K562 (cell line): ENCODE results near the gene BEST4. TPM values are rescaled to one million over a fixed set of nuclear protein-coding genes. Genes with fewer than 3 reads are reported as not detected.

Experiments
- ATAC-seq: fragments of 200-7000 bp; cut with Tn5 transposase; 3 replicates; pipeline ENCODE4 v1.9.1; 2020; ENCODE audit warnings: moderate library complexity
- BruUV-seq: library from RNA; stranded (reverse); fragments of 400-500 nt; replicated peaks from 2 replicates; lab custom pipeline; 2021; lab: Mats Ljungman, UMichigan
- CTCF ChIA-PET: fragments of 300-600 bp; formaldehyde crosslinking; extraction: SDS; loops from one replicate; lab custom pipeline; 2021; ENCODE audit warnings: low intra/inter-chr PET ratio; lab: Yijun Ruan, JAX
- POLR2A ChIA-PET: fragments of 300-600, 350-650 bp; sonication (Branson Sonifier 250); formaldehyde crosslinking; extraction: SDS; loops from one replicate; lab custom pipeline; 2021; ENCODE audit warnings: antibody characterized with exemption, inconsistent platforms; lab: Yijun Ruan, JAX
- DNase-seq, 4 experiments: peaks; one replicate each; pipeline versions ENCODE4 v3.0.0 to v3.0.0-alpha.2; 2011 to 2018; ENCODE audit warnings: low spot score in 3 of 4, mixed read lengths in 3 of 4; ENCODE audit errors: extremely low read depth in 1 of 4
- FAIRE-seq: peaks from 2 replicates; lab custom pipeline; 2011; peaks lifted over from hg19 to GRCh38; lab: Jason Lieb, UNC
- H2AFZ ChIP-seq: 2 replicates; pipeline ENCODE4 v1.6.0; 2011; ENCODE audit warnings: low read depth, low read length, control low read depth, inconsistent platforms
- H3K27ac ChIP-seq: fragments of 200-600 bp; 3 replicates; pipeline ENCODE4 v1.8.0; 2011; ENCODE audit warnings: low read depth, mild to moderate bottlenecking, control low read depth, inconsistent platforms, low read length, moderate library complexity, mixed read lengths; ENCODE audit errors: extremely low read depth
- H3K27me3 ChIP-seq, 2 experiments: fragments of 300-600 bp in 1 of 2; 2 replicates in 1 of 2; 3 replicates in 1 of 2; pipeline versions ENCODE4 v1.6.0 to v1.8.0; 2011; ENCODE audit warnings: inconsistent platforms in 2 of 2, low read length in 2 of 2, mild to moderate bottlenecking in 1 of 2, mixed read lengths in 1 of 2, moderate library complexity in 1 of 2; ENCODE audit not compliant: control insufficient read depth in 2 of 2, insufficient read depth in 2 of 2
- H3K36me3 ChIP-seq: fragments of 300-600 bp; 3 replicates; pipeline ENCODE4 v1.8.0; 2011; ENCODE audit warnings: mild to moderate bottlenecking, low read length, inconsistent platforms; ENCODE audit not compliant: control insufficient read depth, insufficient read depth
- H3K4me1 ChIP-seq, 2 experiments: fragments of 200-600 bp in 1 of 2; replicated peaks in 1 of 2; 2 replicates in 1 of 2; 3 replicates in 1 of 2; pipeline versions ENCODE4 v1.5.1 to v1.8.0; 2011; ENCODE audit warnings: inconsistent platforms in 2 of 2, low read length in 2 of 2, mild to moderate bottlenecking in 1 of 2, mixed read lengths in 1 of 2, moderate library complexity in 1 of 2; ENCODE audit not compliant: control insufficient read depth in 2 of 2, insufficient read depth in 2 of 2
- H3K4me2 ChIP-seq: 2 replicates; pipeline ENCODE4 v1.6.1; 2011; ENCODE audit warnings: low read length, control low read depth, inconsistent platforms, mixed read lengths; ENCODE audit not compliant: insufficient read depth
- H3K4me3 ChIP-seq: fragments of 200-600 bp; sonication (generic), shearing (Covaris generic); 2 replicates; pipeline ENCODE4 v1.5.1; 2016; ENCODE audit warnings: control low read depth, inconsistent platforms
- H3K79me2 ChIP-seq: fragments of 200-600 bp; 3 replicates; pipeline ENCODE4 v1.8.0; 2011; ENCODE audit warnings: low read length, inconsistent platforms; ENCODE audit not compliant: control insufficient read depth, insufficient read depth
- H3K9ac ChIP-seq, 2 experiments: 2 replicates each; pipeline versions ENCODE4 v1.6.0 to v1.6.1; 2011; ENCODE audit warnings: low read depth in 2 of 2, low read length in 2 of 2, control low read depth in 1 of 2, inconsistent platforms in 1 of 2, mild to moderate bottlenecking in 1 of 2, mixed read lengths in 1 of 2; ENCODE audit not compliant: insufficient read depth in 1 of 2
- H3K9me1 ChIP-seq: one replicate; pipeline ENCODE4 v1.6.0; 2011; ENCODE audit warnings: inconsistent platforms, mild to moderate bottlenecking, low read length, moderate library complexity; ENCODE audit not compliant: control insufficient read depth, insufficient read depth
- H3K9me3 ChIP-seq: replicated peaks from 2 replicates; pipeline ENCODE4 v1.5.1; 2011; ENCODE audit warnings: low read depth, low read length, inconsistent platforms; ENCODE audit not compliant: control insufficient read depth, insufficient read depth
- H4K20me1 ChIP-seq: replicated peaks from 2 replicates; pipeline ENCODE4 v1.6.1; 2011; ENCODE audit warnings: low read length, inconsistent platforms, mixed read lengths; ENCODE audit not compliant: control insufficient read depth, insufficient read depth
- CBX3 ChIP-seq, 2 experiments: IDR thresholded peaks; 1 replicate in 1 of 2; 2 replicates in 1 of 2; pipeline ENCODE4 v1.6.1; 2012; ENCODE audit warnings: inconsistent platforms in 2 of 2, low read length in 2 of 2, borderline replicate concordance in 1 of 2, control low read depth in 1 of 2
- HNRNPL ChIP-seq: fragments of 200-400 bp; formaldehyde crosslinking; IDR thresholded peaks from 2 replicates; pipeline ENCODE4 v1.6.1; 2017; ENCODE audit warnings: low read depth, mild to moderate bottlenecking, low read length
- NFE2 ChIP-seq: IDR thresholded peaks from 2 replicates; pipeline ENCODE4 v1.6.1; 2014; ENCODE audit warnings: antibody characterized with exemption, low read depth
- NFXL1 ChIP-seq: fragments of 450-650 bp; formaldehyde crosslinking; IDR thresholded peaks from 2 replicates; pipeline ENCODE4 v1.4.0; 2021; ENCODE audit warnings: mild to moderate bottlenecking
- POLR2G ChIP-seq: fragments of 200-400 bp; formaldehyde crosslinking; IDR thresholded peaks from 2 replicates; pipeline ENCODE4 v1.6.1; 2017; ENCODE audit warnings: low read depth, mild to moderate bottlenecking, antibody characterized with exemption, low read length, moderate library complexity
- PTBP1 ChIP-seq: fragments of 200-400 bp; formaldehyde crosslinking; IDR thresholded peaks from 2 replicates; pipeline ENCODE4 v1.6.1; 2017; ENCODE audit warnings: low read depth, low read length
- RBFOX2 ChIP-seq: fragments of 200-400 bp; formaldehyde crosslinking; IDR thresholded peaks from 2 replicates; pipeline ENCODE4 v1.6.1; 2017; ENCODE audit warnings: low read depth, mild to moderate bottlenecking, low read length, moderate library complexity
- SREBF1 ChIP-seq: fragments of 150-350 bp; IDR thresholded peaks from 2 replicates; pipeline ENCODE4 v1.6.1; 2014; ENCODE audit warnings: antibody characterized with exemption, low read depth, low read length, borderline replicate concordance
- ZNF75A ChIP-seq: fragments of 450-650 bp; formaldehyde crosslinking; IDR thresholded peaks from 2 replicates; pipeline ENCODE4 v1.4.0; 2020; ENCODE audit warnings: mild to moderate bottlenecking
- WGBS: fragments of 100-300 bp; shearing (Covaris generic); methylation state at CpG from one replicate; pipeline ENCODE4 v1.1.6; 2016; ENCODE audit warnings: low coverage, mixed read lengths; ENCODE audit not compliant: insufficient coverage; ENCODE audit errors: missing lambda C conversion rate; 5-methylcytosine and 5-hydroxymethylcytosine counted together
- in situ Hi-C: fragments of 300-500 bp; cut with MboI; formaldehyde crosslinking; loops from 4 replicates; pipeline ENCODE4 v1.15.0; 2018; ENCODE audit warnings: inconsistent platforms, mixed read lengths
- intact Hi-C: fragments of 100-400 bp; cut with micrococcal nuclease; formaldehyde crosslinking; loops from 2 replicates; pipeline ENCODE4 v1.14.2; 2022
- polyA plus RNA-seq, 8 experiments: library from polyadenylated mRNA; depleted of rRNA in 4 of 8; stranded (reverse) in 5 of 8; unstranded in 3 of 8; fragments of >200 nt; fragmentation: Nextera tagmentation in 2 of 8; fragmentation: Illumina TruSeq in 1 of 8; extraction: Ambion mirVana in 2 of 8; extraction: Trizol in 1 of 8; gene quantifications; 2 replicates each; pipeline versions ENCODE4 v1.2.1 to v1.2.3, GENCODE V29; 2011 to 2014; ENCODE audit warnings: inconsistent platforms in 1 of 8, missing spikeins in 1 of 8
- total RNA-seq, 7 experiments: library from RNA; depleted of rRNA in 6 of 7; stranded (reverse); fragments of >200 nt in 6 of 7; fragmentation: Illumina TruSeq in 2 of 7; extraction: Trizol in 2 of 7; gene quantifications; 2 replicates each; pipeline versions ENCODE4 v1.2.1 to v1.2.3, GENCODE V29; 2011 to 2021; ENCODE audit warnings: low replicate concordance in 1 of 7
- TF ChIP-seq, protein P1 (sequence below): sonication (generic); formaldehyde crosslinking; IDR thresholded peaks from 2 replicates; pipeline ENCODE4 v1.8.1; 2023; ENCODE audit warnings: mild to moderate bottlenecking, missing genetic modification reagents
- TF ChIP-seq, protein P2 (sequence below): fragments of 250-450 bp; sonication (Bioruptor Pico); IDR thresholded peaks from 2 replicates; pipeline ENCODE4 v1.5.0; 2020; ENCODE audit warnings: mild to moderate bottlenecking, borderline replicate concordance

BEST4 gene
- total and polyA plus RNA-seq, 9 of the 15 experiments (the other 6 are each of a cell fraction or from before 2014, with no cell fraction given): 0.07 to 0.11 TPM; not detected in 7

DNA sequence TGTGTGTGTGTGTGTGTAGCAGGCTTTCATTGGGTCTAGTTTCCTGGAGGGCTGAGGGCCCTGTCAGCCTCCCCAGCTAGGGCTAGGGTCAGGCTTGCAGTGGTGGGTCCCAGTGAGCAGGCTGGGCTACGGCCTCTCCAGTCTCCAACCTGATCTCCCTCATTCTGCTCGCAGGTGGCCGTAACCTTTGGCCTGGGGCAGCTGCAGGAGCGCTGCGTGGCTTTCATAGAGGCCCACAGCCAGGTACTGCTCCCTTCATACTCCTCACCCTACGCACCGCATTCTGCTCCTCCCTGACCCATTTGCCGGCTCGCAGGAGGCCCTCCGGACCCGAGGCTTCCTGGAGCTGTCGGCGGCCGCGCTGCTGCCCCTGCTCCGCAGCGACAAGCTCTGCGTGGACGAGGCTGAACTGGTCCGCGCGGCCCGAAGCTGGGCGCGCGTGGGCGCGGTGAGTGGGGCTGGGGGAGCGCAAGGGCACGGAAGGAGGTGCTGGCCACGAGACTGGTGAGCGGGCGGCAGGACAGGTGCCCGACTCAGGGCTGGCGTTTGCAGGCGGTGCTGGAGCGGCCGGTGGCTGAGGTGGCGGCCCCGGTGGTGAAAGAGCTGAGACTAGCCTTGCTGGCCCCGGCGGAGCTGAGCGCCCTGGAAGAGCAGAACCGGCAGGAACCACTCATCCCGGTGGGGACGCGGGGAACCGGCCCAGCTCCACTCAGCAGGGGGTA, 25.0 kb upstream of the BEST4 start:
- Histone ChIP-seq H3K27me3 (no peaks in the 10 kb centered on the region), H3K4me2 (no peak overlapping the region), H3K4me3 (no peak overlapping the region), H3K27ac (no peak overlapping the region), H3K9ac (peak overlapping the region in 1 of 2 experiments; percentile 64; a peak in 2 of 4 replicates), H3K4me1 (peaks cover 40 to 45% of the 10 kb centered on the region in 2 experiments), H2AFZ (no peak overlapping the region), H3K9me1 (peaks cover 6% of the 10 kb centered on the region), H3K9me3 (no peaks in the 10 kb centered on the region; the same call in 1 of the 2 replicates), H3K36me3 (no peaks in the 10 kb centered on the region), H4K20me1 (no peaks in the 10 kb centered on the region), H3K79me2 (peaks cover 13% of the 10 kb centered on the region; the same call in 1 of the 3 replicates)
- CTCF ChIA-PET: no interaction called here
- in situ Hi-C loops: no loop called here
- intact Hi-C loops: no loop called here
- ATAC-seq (no peak), DNase-seq (no peak), FAIRE-seq (no peak)
- no TSS peak for BruUV-seq
- 90% methylated on average over 42 of the region's 48 CpGs for WGBS
- POLR2A ChIA-PET: interaction anchor here (0.6 to 16.9 kb wide), 8 partner anchors 6 to 91 kb away, joined by 3 to 594 read pairs (median 4); partner anchors contain the start of gene RPS8
- TF ChIP-seq RBFOX2 (peak; percentile 42), POLR2G (peak; percentile 42; the same call in 1 of the 2 replicates), PTBP1 (no peak), HNRNPL (peak; percentile 22; the same call in 1 of the 2 replicates), NFXL1 (CRISPR knock-in tag) (no peak), ZNF75A (CRISPR knock-in tag) (no peak), NFE2 (no peak), SREBF1 (no peak), CBX3 (IDR thresholded peaks at IDR 0.05; ENCODE audit: borderline replicate concordance in 1 of 2, low read length in 2 of 2) (no peak)
- TF ChIP-seq, protein P1, sequence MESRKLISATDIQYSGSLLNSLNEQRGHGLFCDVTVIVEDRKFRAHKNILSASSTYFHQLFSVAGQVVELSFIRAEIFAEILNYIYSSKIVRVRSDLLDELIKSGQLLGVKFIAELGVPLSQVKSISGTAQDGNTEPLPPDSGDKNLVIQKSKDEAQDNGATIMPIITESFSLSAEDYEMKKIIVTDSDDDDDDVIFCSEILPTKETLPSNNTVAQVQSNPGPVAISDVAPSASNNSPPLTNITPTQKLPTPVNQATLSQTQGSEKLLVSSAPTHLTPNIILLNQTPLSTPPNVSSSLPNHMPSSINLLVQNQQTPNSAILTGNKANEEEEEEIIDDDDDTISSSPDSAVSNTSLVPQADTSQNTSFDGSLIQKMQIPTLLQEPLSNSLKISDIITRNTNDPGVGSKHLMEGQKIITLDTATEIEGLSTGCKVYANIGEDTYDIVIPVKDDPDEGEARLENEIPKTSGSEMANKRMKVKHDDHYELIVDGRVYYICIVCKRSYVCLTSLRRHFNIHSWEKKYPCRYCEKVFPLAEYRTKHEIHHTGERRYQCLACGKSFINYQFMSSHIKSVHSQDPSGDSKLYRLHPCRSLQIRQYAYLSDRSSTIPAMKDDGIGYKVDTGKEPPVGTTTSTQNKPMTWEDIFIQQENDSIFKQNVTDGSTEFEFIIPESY (CRISPR knock-in tag): peak; percentile 86
- TF ChIP-seq, protein P2, sequence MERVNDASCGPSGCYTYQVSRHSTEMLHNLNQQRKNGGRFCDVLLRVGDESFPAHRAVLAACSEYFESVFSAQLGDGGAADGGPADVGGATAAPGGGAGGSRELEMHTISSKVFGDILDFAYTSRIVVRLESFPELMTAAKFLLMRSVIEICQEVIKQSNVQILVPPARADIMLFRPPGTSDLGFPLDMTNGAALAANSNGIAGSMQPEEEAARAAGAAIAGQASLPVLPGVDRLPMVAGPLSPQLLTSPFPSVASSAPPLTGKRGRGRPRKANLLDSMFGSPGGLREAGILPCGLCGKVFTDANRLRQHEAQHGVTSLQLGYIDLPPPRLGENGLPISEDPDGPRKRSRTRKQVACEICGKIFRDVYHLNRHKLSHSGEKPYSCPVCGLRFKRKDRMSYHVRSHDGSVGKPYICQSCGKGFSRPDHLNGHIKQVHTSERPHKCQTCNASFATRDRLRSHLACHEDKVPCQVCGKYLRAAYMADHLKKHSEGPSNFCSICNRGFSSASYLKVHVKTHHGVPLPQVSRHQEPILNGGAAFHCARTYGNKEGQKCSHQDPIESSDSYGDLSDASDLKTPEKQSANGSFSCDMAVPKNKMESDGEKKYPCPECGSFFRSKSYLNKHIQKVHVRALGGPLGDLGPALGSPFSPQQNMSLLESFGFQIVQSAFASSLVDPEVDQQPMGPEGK (CRISPR knock-in tag): no peak
